H9 (cell line): ENCODE data around the gene TAGLN2. TPM values are rescaled to one million over a fixed set of nuclear protein-coding genes. Genes with fewer than 3 reads are reported as not detected.
A peak's percentile ranks its signal among the peaks of the same experiment; 100 is the strongest.

ENCODE experiments used
- DNase-seq: peaks from one replicate; pipeline ENCODE4 v3.0.0-alpha.2; 2017
- H2AFZ ChIP-seq: one replicate; pipeline ENCODE4 v1.6.1; 2013; ENCODE audit warnings: mild to moderate bottlenecking, low read length, control low read depth, moderate library complexity
- H2AK5ac ChIP-seq: 2 replicates; pipeline ENCODE4 v1.6.1; 2013; ENCODE audit warnings: low read length, control low read depth, mixed read lengths; ENCODE audit not compliant: insufficient read length
- H2BK120ac ChIP-seq: one replicate; pipeline ENCODE4 v1.6.1; 2013; ENCODE audit warnings: low read depth, mild to moderate bottlenecking, low read length, control low read depth, inconsistent platforms; ENCODE audit not compliant: poor library complexity, severe bottlenecking
- H2BK12ac ChIP-seq: 2 replicates; pipeline ENCODE4 v1.6.1; 2013; ENCODE audit warnings: low read length, control low read depth, mixed read lengths, low read depth; ENCODE audit not compliant: insufficient read length
- H2BK15ac ChIP-seq: 2 replicates; pipeline ENCODE4 v1.6.1; 2013; ENCODE audit warnings: low read depth, low read length, control low read depth
- H2BK20ac ChIP-seq: one replicate; pipeline ENCODE4 v1.6.1; 2013; ENCODE audit warnings: low read depth, mild to moderate bottlenecking, low read length, control low read depth, inconsistent platforms; ENCODE audit not compliant: poor library complexity, severe bottlenecking
- H2BK5ac ChIP-seq: 2 replicates; pipeline ENCODE4 v1.6.1; 2013; ENCODE audit warnings: low read length, control low read depth, mixed read lengths; ENCODE audit not compliant: insufficient read length
- H3K14ac ChIP-seq: 2 replicates; pipeline ENCODE4 v1.6.1; 2013; ENCODE audit warnings: low read length, control low read depth; ENCODE audit not compliant: insufficient read depth
- H3K18ac ChIP-seq: 2 replicates; pipeline ENCODE4 v1.6.1; 2013; ENCODE audit warnings: low read depth, mild to moderate bottlenecking, mixed read lengths, low read length, control low read depth; ENCODE audit not compliant: insufficient read length
- H3K23ac ChIP-seq: 2 replicates; pipeline ENCODE4 v1.6.1; 2013; ENCODE audit warnings: low read length, control low read depth, mixed read lengths, low read depth; ENCODE audit not compliant: insufficient read length
- H3K23me2 ChIP-seq: 2 replicates; pipeline ENCODE4 v1.6.1; 2013; ENCODE audit warnings: low read depth, mild to moderate bottlenecking, mixed read lengths, low read length, control low read depth; ENCODE audit not compliant: insufficient read length, poor library complexity, severe bottlenecking
- H3K27ac ChIP-seq: 2 replicates; pipeline ENCODE4 v1.5.1; 2013; ENCODE audit warnings: low read length, control low read depth, mixed read lengths, low read depth; ENCODE audit not compliant: insufficient read length
- H3K27me3 ChIP-seq: 2 replicates; pipeline ENCODE4 v1.6.1; 2013; ENCODE audit warnings: low read length, control low read depth, inconsistent platforms; ENCODE audit not compliant: insufficient read depth
- H3K4ac ChIP-seq: 2 replicates; pipeline ENCODE4 v1.6.1; 2013; ENCODE audit warnings: low read depth, mild to moderate bottlenecking, control low read depth, inconsistent platforms, low read length, moderate library complexity
- H3K4me1 ChIP-seq: 2 replicates; pipeline ENCODE4 v1.6.1; 2013; ENCODE audit warnings: low read length, control low read depth, inconsistent platforms; ENCODE audit not compliant: insufficient read depth
- H3K4me2 ChIP-seq: 2 replicates; pipeline ENCODE4 v1.6.1; 2013; ENCODE audit warnings: low read length, control low read depth, mixed read lengths; ENCODE audit not compliant: insufficient read length, insufficient read depth
- H3K56ac ChIP-seq: 2 replicates; pipeline ENCODE4 v1.6.1; 2013; ENCODE audit warnings: low read depth, mild to moderate bottlenecking, mixed read lengths, low read length, control low read depth; ENCODE audit not compliant: insufficient read length
- H3K79me1 ChIP-seq: 2 replicates; pipeline ENCODE4 v1.6.1; 2013; ENCODE audit warnings: low read depth, mild to moderate bottlenecking, moderate library complexity, low read length, control low read depth, inconsistent platforms; ENCODE audit not compliant: insufficient read depth, poor library complexity, severe bottlenecking
- H3K79me2 ChIP-seq: 2 replicates; pipeline ENCODE4 v1.6.1; 2013; ENCODE audit warnings: low read length, control low read depth, inconsistent platforms; ENCODE audit not compliant: insufficient read depth
- H3K9ac ChIP-seq: 2 replicates; pipeline ENCODE4 v1.6.1; 2013; ENCODE audit warnings: low read length, control low read depth, mixed read lengths; ENCODE audit not compliant: insufficient read length; ENCODE audit errors: extremely low read depth
- H3K9me3 ChIP-seq: one replicate; pipeline ENCODE4 v1.6.1; 2013; ENCODE audit warnings: low read depth, low read length, inconsistent platforms; ENCODE audit not compliant: control insufficient read depth
- H3T11ph ChIP-seq: one replicate; pipeline ENCODE4 v1.6.1; 2013; ENCODE audit warnings: mild to moderate bottlenecking, low read length, control low read depth, inconsistent platforms
- H4K20me1 ChIP-seq: one replicate; pipeline ENCODE4 v1.6.1; 2013; ENCODE audit not compliant: control insufficient read depth, insufficient read length, insufficient read depth
- H4K5ac ChIP-seq: 2 replicates; pipeline ENCODE4 v1.6.1; 2013; ENCODE audit warnings: low read depth, mild to moderate bottlenecking, mixed read lengths, low read length, control low read depth; ENCODE audit not compliant: insufficient read length
- H4K8ac ChIP-seq: replicated peaks from 2 replicates; pipeline ENCODE4 v1.6.1; 2013; ENCODE audit warnings: low read length, control low read depth, mixed read lengths, low read depth; ENCODE audit not compliant: insufficient read length
- H4K91ac ChIP-seq: 2 replicates; pipeline ENCODE4 v1.6.1; 2013; ENCODE audit warnings: low read depth, mild to moderate bottlenecking, moderate library complexity, mixed read lengths, low read length, control low read depth; ENCODE audit not compliant: insufficient read length
- H3K27ac Mint-ChIP-seq, 3 experiments: 2 replicates in 2 of 3; 3 replicates in 1 of 3; pipeline ENCODE4 v1.8.0; 2020 to 2021; ENCODE audit warnings: mixed read lengths in 3 of 3, mild to moderate bottlenecking in 1 of 3, moderate library complexity in 1 of 3
- H3K27me3 Mint-ChIP-seq: 2 replicates; pipeline ENCODE4 v1.8.0; 2021; ENCODE audit warnings: low read depth, mild to moderate bottlenecking, moderate library complexity, mixed read lengths
- H3K36me3 Mint-ChIP-seq, 3 experiments: 2 replicates in 2 of 3; 3 replicates in 1 of 3; pipeline ENCODE4 v1.8.0; 2020 to 2021; ENCODE audit warnings: low read depth in 3 of 3, mixed read lengths in 3 of 3; ENCODE audit not compliant: insufficient read depth in 1 of 3
- H3K4me1 Mint-ChIP-seq, 2 experiments: 2 replicates each; pipeline ENCODE4 v1.8.0; 2020; ENCODE audit warnings: mixed read lengths in 2 of 2
- H3K4me3 Mint-ChIP-seq, 2 experiments: 2 replicates in 1 of 2; 3 replicates in 1 of 2; pipeline ENCODE4 v1.8.0; 2020 to 2021; ENCODE audit warnings: mild to moderate bottlenecking in 2 of 2, mixed read lengths in 2 of 2, moderate library complexity in 1 of 2
- H3K9me3 Mint-ChIP-seq, 2 experiments: 2 replicates in 1 of 2; 3 replicates in 1 of 2; pipeline ENCODE4 v1.8.0; 2020; ENCODE audit warnings: mild to moderate bottlenecking in 2 of 2, mixed read lengths in 2 of 2, moderate library complexity in 1 of 2
- CTCF ChIP-seq: fragments of 200-600 bp; sonication (generic); conservative IDR thresholded peaks from 3 replicates; pipeline ENCODE4 v1.8.0; 2021; ENCODE audit warnings: antibody characterized with exemption, mild to moderate bottlenecking
- WGBS: extraction: QIAGEN DNeasy Blood & Tissue Kit; methylation state at CpG from one replicate; pipeline ENCODE4 v1.1.7; 2013; ENCODE audit warnings: missing lambda C conversion rate, low lambda C conversion rate, mixed read lengths; ENCODE audit not compliant: insufficient read length; ENCODE audit errors: extremely low coverage; 5-methylcytosine and 5-hydroxymethylcytosine counted together
- total RNA-seq: library from RNA; stranded (reverse); gene quantifications from 2 replicates; pipeline ENCODE4 v1.2.1, GENCODE V29; 2021

TAGLN2 gene
- total RNA-seq, 1 experiment from 2014 or later: 76.7 TPM

GRCh38 chr1:159929155-159930051 is 4.1 kb upstream of the TAGLN2 start:
- Histone ChIP-seq H3K4me2 (no peak overlapping the region), H3T11ph (no peak overlapping the region), H3K79me1 (no peaks in the 10 kb centered on the region), H3K4ac (no peak overlapping the region), H3K56ac (no peak overlapping the region), H2AFZ (no peak overlapping the region), H3K23ac (no peak overlapping the region), H2BK15ac (no peak overlapping the region), H4K91ac (no peak overlapping the region), H3K14ac (no peak overlapping the region), H3K9ac (no peak overlapping the region), H3K27ac (no peak overlapping the region), H3K4me1 (no peaks in the 10 kb centered on the region), H3K23me2 (peaks cover 14% of the 10 kb centered on the region), H4K20me1 (no peaks in the 10 kb centered on the region), H3K27me3 (no peaks in the 10 kb centered on the region), H3K79me2 (no peaks in the 10 kb centered on the region), H2AK5ac (no peak overlapping the region), H2BK5ac (no peak overlapping the region), H2BK20ac (no peak overlapping the region), H2BK12ac (no peak overlapping the region), H2BK120ac (no peak overlapping the region), H3K18ac (no peak overlapping the region), H4K5ac (no peak overlapping the region), H4K8ac (no peak overlapping the region), H3K9me3 (no peaks in the 10 kb centered on the region)
- peaks cover 18 to 30% (median 29%) of the 10 kb centered on the region in 3 experiments for H3K36me3 Mint-ChIP-seq
- no peak for TF ChIP-seq CTCF
- peaks cover 12 to 14% of the 10 kb centered on the region in 2 experiments for H3K4me1 Mint-ChIP-seq
- no CpG with 5 or more reads among the region's 48 CpGs for WGBS
- no peaks in the 10 kb centered on the region; a peak in 1 of 5 replicates for H3K9me3 Mint-ChIP-seq
- peak; percentile 96 for DNase-seq
- H3K27me3 Mint-ChIP-seq: peaks cover 3% of the 10 kb centered on the region
- H3K27ac Mint-ChIP-seq: peak overlapping the region in 2 of 3 experiments; percentile 29 to 40; a peak in 4 of 7 replicates
- no peak overlapping the region; a peak in 1 of 5 replicates for H3K4me3 Mint-ChIP-seq
